Ovary (tissue), 3 donors: ENCODE measurements around the gene OPCML.

ENCODE experiments used
- CTCF ChIP-seq, 3 donors: fragments of 450-650 bp in 2 of 3; fragments of 200-600 bp in 1 of 3; IDR thresholded peaks; one replicate each; pipeline versions ENCODE4 v1.5.1 to v1.8.0; 2016 to 2022; ENCODE audit warnings: antibody characterized with exemption in 3 of 3, mild to moderate bottlenecking in 1 of 3
- EP300 ChIP-seq: sonication (generic); formaldehyde crosslinking; IDR thresholded peaks from one replicate; pipeline ENCODE4 v1.6.1; 2017; ENCODE audit warnings: antibody characterized with exemption
- donor health status: DM: no; HTN: no; CAD: no.

GRCh38 chr11:132658696-132659095, 873.6 kb downstream of the OPCML start:
- no peak for TF ChIP-seq EP300
- TF ChIP-seq CTCF (IDR thresholded peaks at IDR 0.05) = no peak
